ENCODE measurements around the gene MMP12. TPM values are rescaled to one million over a fixed set of nuclear protein-coding genes. Genes with fewer than 3 reads are reported as not detected.

MMP12 gene
- polyA plus RNA-seq, 3 donors, result not detected

DNA sequence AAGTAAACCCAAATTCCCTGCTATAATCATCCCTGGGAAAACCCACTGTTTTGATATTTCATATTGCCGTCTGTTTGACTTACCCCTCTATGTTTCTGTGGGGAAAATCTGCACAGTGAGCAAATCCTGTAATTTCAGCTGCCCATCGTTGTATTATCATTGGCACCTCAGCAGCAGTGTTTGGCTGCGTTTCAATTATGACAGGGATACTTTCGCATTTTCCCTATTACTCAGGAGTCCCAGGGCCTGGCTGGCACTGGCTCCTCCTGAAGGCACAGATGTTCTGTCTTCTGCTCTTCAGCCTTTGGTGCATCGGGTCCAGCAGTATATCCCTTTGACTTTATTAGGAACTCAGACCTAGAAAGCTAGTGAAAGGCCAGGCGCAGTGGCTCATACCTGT is 12.2 kb upstream of the MMP12 start:
- no peak overlapping the region for H3K27ac ChIP-seq (ENCODE audit: low read depth in 1 of 2, low read length in 2 of 2)
- no peaks in the 10 kb centered on the region for H4K20me1 ChIP-seq (ENCODE audit: insufficient read depth, low read length)
- H3K4me3 ChIP-seq (replicated peaks in 1 of 3; ENCODE audit: low read depth in 2 of 3, low read length in 3 of 3), result no peak overlapping the region
- no peak overlapping the region for H3K4me2 ChIP-seq (replicated peaks; ENCODE audit: extremely low read depth, low read length, poor library complexity, severe bottlenecking)
- H3K9ac ChIP-seq (ENCODE audit: insufficient read depth, low read length, poor library complexity, severe bottlenecking), result no peak overlapping the region
- H3K9me3 Mint-ChIP-seq, result no peaks in the 10 kb centered on the region
- TF ChIP-seq, protein P1, sequence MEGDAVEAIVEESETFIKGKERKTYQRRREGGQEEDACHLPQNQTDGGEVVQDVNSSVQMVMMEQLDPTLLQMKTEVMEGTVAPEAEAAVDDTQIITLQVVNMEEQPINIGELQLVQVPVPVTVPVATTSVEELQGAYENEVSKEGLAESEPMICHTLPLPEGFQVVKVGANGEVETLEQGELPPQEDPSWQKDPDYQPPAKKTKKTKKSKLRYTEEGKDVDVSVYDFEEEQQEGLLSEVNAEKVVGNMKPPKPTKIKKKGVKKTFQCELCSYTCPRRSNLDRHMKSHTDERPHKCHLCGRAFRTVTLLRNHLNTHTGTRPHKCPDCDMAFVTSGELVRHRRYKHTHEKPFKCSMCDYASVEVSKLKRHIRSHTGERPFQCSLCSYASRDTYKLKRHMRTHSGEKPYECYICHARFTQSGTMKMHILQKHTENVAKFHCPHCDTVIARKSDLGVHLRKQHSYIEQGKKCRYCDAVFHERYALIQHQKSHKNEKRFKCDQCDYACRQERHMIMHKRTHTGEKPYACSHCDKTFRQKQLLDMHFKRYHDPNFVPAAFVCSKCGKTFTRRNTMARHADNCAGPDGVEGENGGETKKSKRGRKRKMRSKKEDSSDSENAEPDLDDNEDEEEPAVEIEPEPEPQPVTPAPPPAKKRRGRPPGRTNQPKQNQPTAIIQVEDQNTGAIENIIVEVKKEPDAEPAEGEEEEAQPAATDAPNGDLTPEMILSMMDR (IDR thresholded peaks at IDR 0.05), result no peak
- H3K27me3 ChIP-seq (ENCODE audit: control insufficient read depth in 2 of 2, insufficient read depth in 2 of 2, low read length in 2 of 2), result no peaks in the 10 kb centered on the region
- H3K36me3 ChIP-seq (replicated peaks in 1 of 2; ENCODE audit: control insufficient read depth in 1 of 2, insufficient read depth in 2 of 2, low read length in 2 of 2), result no peaks in the 10 kb centered on the region
- no peaks in the 10 kb centered on the region for H3K4me1 Mint-ChIP-seq
- DNase-seq, result no peak
- no peaks in the 10 kb centered on the region for H3K4me1 ChIP-seq (ENCODE audit: control insufficient read depth in 1 of 2, insufficient read depth in 2 of 2, low read length in 2 of 2)
- no peaks in the 10 kb centered on the region for H3K9me3 ChIP-seq (replicated peaks in 1 of 2; ENCODE audit: control insufficient read depth in 1 of 2, insufficient read depth in 1 of 2, low read length in 2 of 2)
- no peak overlapping the region for H3K27ac Mint-ChIP-seq
- H3K79me2 ChIP-seq (ENCODE audit: insufficient read depth, low read length), result no peaks in the 10 kb centered on the region
- intact Hi-C loops (cut with micrococcal nuclease), result no loop called here
- H3K36me3 Mint-ChIP-seq, result no peaks in the 10 kb centered on the region
- H3K27me3 Mint-ChIP-seq (ENCODE audit: low read depth in 3 of 3), result peaks cover 3 to 11% (median 7%) of the 10 kb centered on the region in 3 donors
- 96% methylated on average over 6 of the region's 6 CpGs for WGBS (ENCODE audit: insufficient coverage)
- H2AFZ ChIP-seq (ENCODE audit: insufficient read depth, low read depth, low read length, poor library complexity, severe bottlenecking), result no peak overlapping the region
- H3K4me3 Mint-ChIP-seq, result no peak overlapping the region

DNA sequence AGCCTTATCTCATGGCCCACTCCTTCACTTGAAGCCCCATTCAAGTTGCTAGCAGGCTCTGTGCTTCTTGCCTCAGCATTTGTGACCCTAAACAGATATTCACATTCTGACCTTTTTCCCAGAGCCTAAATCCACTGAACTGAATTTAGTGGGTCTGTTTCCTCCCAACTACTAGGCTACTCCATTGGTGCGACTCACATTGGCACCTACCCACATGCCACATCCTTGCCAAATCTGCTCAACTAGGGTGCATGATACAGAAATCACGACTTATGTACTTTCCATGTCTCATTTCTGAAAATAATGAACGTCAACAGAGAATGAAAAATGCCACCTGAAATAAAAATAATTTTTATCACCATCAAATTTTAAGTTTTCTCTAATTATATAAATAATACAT is 8.4 kb upstream of the MMP12 start:
- Histone ChIP-seq H3K9ac (ENCODE audit: insufficient read depth, low read length, poor library complexity, severe bottlenecking) (no peak overlapping the region), H3K9me3 (replicated peaks in 1 of 2; ENCODE audit: control insufficient read depth in 1 of 2, insufficient read depth in 1 of 2, low read length in 2 of 2) (no peaks in the 10 kb centered on the region), H3K4me2 (replicated peaks; ENCODE audit: extremely low read depth, low read length, poor library complexity, severe bottlenecking) (no peak overlapping the region), H3K27me3 (ENCODE audit: control insufficient read depth in 2 of 2, insufficient read depth in 2 of 2, low read length in 2 of 2) (no peaks in the 10 kb centered on the region), H3K36me3 (replicated peaks in 1 of 2; ENCODE audit: control insufficient read depth in 1 of 2, insufficient read depth in 2 of 2, low read length in 2 of 2) (no peaks in the 10 kb centered on the region), H3K4me3 (replicated peaks in 1 of 3; ENCODE audit: low read depth in 2 of 3, low read length in 3 of 3) (no peak overlapping the region), H3K79me2 (ENCODE audit: insufficient read depth, low read length) (no peaks in the 10 kb centered on the region), H3K27ac (ENCODE audit: low read depth in 1 of 2, low read length in 2 of 2) (no peak overlapping the region), H2AFZ (ENCODE audit: insufficient read depth, low read depth, low read length, poor library complexity, severe bottlenecking) (no peak overlapping the region), H4K20me1 (ENCODE audit: insufficient read depth, low read length) (no peaks in the 10 kb centered on the region), H3K4me1 (ENCODE audit: control insufficient read depth in 1 of 2, insufficient read depth in 2 of 2, low read length in 2 of 2) (no peaks in the 10 kb centered on the region)
- peaks cover 1 to 12% (median 4%) of the 10 kb centered on the region in 3 donors for H3K27me3 Mint-ChIP-seq (ENCODE audit: low read depth in 3 of 3)
- TF ChIP-seq, protein P1 (IDR thresholded peaks at IDR 0.05), result no peak
- H3K9me3 Mint-ChIP-seq, result peaks cover 0 to 2% (median 0%) of the 10 kb centered on the region in 7 donors
- WGBS (ENCODE audit: insufficient coverage), result 100% methylated on average over 1 of the region's 3 CpGs
- intact Hi-C loops (cut with micrococcal nuclease), result no loop called here
- no peak for DNase-seq
- H3K4me3 Mint-ChIP-seq, result no peak overlapping the region
- no peak overlapping the region for H3K27ac Mint-ChIP-seq
- no peaks in the 10 kb centered on the region for H3K36me3 Mint-ChIP-seq
- no peaks in the 10 kb centered on the region for H3K4me1 Mint-ChIP-seq
